HG03342 (cell line): ENCODE measurements around the gene FAF1.

Source experiments
- ATAC-seq: cut with Tn5 transposase; IDR thresholded peaks from one replicate; pipeline ENCODE4 v1.9.1; 2021; ENCODE audit warnings: mild to moderate bottlenecking, moderate library complexity; ENCODE audit not compliant: unreplicated experiment

The FAF1 gene

DNA sequence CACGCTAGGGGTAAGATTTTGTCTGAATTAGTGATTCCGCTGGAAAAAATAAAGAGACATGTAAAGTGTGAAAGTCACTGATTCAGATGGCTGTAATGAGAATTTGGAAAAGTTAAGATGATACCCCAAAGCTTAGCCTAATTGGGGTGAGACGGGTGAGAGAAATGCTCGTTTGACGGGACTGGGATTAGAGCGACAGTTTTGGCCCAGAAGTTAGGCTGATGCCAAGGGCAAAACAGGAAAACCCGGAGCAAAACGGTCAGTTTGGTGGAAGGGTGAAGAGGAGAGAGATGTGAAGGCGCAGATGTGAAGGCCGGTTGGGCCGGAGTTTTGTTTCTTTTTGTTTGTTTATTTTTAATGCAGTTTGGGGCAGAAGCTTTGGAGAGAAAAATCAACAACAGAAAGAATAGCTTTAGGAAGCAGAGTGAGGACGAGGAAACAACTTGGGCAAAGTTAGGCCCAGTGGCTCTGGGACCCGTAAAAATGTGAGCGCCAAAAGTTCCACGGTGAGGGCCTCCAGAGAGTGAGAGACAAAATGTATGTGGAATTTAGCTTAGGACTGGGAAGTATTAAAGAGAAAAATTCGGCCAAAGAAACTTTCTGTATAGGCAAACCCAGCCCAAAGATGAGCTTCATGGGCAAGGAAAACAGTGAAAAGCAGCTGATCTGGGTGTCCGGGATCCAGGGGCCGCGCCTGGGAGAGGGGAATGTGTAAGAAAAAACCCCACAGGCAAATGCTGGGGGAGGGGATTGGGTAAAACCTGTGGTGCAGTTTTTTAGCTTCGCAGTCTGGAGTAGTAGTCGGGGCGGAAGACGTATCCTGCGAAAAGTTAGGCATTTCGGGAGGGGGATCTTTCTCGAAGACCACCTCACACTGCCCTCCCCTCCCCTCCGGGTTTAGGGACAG is 538.0 kb downstream of the FAF1 start:
- no peak for ATAC-seq

DNA sequence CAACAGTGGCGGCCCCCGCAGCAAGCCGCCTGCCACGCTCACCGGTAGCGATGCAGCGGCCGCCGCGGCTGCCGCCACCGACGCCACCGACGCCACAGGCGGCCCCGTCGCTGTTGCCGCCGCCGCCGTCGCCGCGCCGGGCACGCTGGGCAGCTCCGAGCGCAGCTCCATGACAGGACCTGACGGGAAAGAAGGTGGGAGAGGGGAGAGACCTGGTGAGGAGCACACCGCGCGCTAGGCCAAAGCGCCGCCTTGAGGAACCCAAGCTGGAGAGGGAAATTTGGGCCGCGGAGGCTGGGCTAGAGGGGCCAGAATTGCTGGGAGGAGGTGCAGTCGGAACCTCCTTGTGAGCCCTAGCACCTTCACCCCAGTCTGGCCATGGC is 538.7 kb downstream of the FAF1 start:
- no peak for ATAC-seq

DNA sequence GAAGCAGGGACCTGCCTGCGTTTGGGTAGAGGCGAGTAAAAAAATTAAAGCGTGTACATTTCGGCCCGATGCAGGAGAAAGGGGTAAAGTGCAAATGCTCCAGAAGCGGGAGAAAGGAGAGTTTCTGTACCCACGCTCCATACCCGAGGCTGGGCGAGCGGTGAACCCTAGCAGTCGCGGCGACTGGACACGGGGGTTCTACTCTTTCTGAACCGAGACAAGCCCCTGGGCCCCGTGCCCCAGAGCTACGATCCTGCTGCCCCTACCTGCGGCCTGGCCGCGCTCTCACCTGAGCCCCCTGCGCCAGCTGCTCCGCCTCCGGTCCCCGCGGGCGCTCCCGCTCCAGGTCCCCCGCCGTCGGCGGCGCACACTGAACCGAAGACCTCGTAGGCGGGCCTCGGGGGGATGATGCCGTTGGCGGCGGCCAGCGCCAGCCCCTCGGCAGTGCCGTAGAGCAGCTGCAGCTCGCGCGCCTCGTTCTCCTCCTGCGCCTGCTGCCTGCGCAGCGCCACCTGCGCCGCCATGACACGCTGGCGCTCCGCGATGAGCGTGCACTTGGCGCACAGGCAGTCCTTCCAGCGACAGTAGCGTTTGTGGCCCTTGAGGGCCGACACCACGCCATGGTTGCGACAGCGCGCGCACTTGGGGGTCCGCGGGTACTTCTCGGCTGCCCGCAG is 539.2 kb downstream of the FAF1 start:
- no peak for ATAC-seq

DNA sequence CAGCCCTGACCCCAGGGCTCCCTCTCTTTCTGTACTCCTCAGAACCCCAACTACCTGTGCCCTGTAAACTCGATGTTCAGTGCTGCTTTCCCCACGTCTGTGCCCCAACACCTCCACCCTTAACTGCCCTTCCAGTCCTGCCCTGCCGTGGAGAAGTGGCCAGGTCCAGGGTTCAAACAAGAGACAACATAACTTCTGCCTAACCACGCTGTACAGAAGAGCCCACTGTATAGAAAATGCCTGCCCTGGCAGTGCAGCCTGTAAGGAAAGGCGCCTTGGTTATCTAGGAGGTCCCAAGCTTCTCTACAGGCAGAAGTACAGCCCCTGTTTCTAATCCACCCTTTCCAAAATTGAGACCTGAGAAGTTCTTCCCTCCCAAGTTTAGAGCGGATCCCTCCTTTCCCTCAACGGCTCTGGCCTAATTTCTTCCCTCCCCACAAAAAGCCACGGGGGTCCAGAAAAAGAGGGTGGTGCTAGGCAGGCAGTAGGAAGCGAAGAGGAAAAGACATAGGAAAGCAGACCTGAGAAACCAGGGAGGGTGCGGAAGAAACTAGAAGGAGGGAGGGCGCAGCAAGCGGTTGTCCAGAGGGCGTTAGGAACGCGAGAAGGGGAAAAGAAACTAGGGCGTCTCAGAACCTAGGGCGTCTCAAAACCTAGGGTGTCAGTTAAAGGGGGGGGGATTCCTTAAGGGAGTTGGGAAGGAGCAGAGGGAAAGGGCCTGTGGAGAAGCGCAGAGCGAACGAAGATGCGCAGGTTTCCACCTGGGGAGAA is 540.0 kb downstream of the FAF1 start:
- no peak for ATAC-seq

DNA sequence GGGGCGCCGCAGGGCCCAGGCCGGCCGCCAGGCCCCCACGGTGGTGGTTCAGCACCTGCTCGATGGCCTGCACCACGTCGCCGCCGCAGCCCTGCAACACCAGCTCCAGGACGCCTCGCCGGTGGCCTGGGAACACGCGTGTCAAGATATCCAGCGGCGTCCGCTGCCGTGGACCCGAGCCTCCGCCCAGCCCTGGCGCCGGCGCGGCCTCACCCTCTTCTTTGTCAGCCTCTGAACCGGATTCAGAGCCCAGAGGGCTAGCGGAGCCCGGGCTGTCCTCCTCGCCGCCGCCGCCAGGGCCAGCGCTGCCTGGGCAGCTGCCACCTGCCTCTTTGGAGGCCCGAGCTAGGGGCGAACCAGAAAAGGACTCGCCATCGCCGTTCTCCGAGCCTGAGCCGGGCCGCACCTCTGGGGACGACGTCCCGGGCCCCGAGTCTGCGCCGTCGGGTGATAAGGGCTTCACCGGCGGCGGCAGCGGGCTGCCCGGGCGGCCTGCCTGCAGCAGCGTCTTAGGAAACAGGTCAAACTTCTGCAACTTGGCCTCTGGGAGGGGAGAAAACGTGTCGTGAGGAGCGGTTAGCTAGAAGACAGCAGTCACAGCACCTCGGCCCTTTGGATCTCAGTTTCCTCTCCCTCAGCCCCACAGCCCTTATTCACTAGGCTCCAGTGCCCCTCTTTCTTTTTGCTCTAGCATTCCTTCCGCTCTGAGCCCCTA is 540.7 kb downstream of the FAF1 start:
- no peak for ATAC-seq

DNA sequence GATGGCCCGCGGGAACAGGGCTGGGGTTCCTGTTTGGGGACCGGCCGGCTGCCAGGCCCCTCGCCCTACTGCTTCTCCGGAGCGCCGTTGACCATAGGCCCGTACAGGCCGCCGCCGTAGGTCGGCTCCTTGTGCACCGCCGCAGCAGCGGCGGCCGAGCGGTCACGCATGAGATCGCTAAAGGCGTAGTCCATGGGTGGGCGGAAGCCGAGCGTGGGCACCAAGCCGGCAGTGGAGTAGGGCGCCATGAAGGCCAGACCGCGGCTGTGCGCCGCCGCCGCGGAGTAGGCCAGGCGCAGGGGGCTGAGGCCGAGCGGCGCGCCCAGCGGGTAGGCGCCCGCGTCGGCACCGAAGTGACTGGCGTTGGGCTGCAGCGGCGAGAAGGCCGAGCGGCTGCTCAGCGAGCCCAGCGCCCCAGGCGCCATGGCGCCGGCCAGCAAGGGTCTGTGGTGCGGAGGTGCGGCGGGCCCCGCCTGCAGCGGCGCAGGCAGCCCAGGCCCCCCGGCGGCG is 541.4 kb downstream of the FAF1 start:
- no peak for ATAC-seq

DNA sequence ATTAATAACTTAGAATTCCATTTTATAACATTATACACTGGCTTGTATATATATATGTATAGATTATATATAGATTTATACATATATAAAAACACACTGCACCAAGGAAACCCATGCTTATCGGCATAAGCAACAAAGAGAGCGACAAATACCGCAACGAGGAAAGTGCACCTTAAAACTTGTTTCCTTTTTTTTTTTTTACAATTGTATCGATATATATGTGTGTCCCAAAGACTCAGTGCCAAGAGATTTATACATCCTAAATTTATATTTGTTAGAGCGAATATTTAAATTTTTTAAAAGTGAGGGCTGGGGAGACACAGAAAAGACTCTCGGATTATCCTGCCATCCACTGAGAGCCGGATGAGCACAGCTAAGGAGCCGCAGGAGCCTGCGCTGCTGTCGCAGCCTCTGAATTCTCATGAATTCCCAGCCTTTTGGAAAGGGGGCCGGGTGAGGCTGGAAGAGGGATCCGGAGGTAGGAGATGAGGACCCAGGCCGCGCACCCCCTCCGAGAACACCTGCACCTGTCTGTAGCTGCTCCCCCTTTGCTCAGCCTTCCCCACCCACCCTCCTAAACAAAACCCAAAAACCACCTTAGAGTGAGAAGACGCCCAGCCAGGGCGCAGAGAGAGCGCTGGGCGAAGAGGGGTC is 542.0 kb downstream of the FAF1 start:
- no peak for ATAC-seq

DNA sequence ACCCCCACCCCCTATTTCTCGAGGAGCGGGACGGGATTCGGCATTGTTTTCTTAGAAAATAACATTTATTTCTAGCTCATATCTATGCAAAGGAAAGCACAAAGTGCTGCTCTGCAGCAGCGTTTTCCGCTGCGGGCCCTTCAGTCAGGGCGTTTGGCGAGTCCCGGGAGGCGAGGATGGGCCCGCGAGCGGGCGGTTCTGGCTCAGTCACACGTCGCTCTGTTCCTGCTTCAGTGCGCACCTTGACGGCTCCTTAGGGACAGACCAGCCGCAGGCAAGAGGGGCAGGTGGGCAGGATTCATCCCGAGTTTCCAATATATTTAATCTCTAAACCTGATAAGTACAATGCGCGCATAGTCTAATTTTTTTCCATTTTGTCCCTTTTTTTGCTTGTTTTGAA is 542.6 kb downstream of the FAF1 start:
- ATAC-seq = no peak

DNA sequence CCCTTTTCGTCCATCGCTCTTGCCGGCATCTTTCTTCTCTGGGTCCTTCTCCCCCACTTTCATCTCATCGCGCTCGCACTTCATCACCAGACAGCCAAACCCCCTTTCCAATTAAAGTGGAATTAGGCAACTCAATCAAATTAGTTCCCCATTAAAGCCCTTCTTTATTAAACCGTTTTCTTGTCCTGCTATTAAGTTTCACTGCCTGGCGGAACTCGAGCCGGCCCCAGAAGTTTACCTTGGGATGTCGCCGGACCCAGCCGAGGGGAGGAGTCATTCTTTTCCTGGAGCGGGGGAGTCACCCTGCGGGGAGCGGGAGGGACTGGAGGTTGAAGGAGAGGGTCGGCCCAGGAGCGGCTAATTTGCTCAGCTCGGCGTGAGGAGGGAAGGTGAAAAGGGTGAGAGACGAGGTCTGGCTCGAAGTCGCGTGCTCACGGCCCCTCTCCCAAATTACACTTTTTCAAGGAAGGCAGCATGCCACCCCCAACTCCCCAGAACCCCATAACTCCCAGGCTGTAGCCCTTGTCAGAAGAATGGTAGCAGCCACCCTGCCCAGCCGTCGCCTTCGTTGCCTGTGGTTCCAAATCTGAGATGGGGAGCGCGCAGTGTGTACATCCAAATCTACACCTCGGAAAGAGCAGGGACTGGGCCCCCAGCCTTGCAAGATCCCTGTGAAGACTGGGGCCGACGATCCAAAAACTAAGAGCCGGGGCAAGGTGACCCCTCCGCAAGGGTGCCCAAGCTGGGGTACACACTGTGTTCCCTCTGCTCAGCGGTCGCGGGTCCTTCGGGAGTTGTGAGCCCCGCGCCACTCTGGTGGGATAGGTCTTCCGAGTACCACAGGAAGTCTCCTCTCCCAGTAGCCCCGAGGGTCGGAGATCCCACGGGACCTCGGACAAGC is 543.3 kb downstream of the FAF1 start:
- ATAC-seq = no peak

DNA sequence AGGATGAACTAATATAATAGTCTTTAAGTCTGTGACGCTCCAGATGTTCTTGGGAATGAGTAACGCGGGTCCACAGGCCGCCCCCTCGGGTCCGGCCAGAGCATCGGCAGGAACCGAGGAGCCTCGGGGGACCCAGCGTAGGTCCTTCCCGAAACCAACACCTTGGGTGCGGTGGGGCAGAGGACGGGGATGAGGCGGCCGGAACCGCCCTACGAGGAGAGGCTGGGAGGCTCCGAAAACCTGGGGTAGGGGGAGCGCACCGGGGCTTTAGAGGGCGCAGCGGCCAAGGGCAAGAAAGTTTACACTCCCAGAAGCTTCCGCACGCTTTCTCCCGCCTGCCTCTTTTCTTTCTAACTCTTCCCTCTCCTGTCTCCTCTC is 543.9 kb downstream of the FAF1 start:
- ATAC-seq = no peak

DNA sequence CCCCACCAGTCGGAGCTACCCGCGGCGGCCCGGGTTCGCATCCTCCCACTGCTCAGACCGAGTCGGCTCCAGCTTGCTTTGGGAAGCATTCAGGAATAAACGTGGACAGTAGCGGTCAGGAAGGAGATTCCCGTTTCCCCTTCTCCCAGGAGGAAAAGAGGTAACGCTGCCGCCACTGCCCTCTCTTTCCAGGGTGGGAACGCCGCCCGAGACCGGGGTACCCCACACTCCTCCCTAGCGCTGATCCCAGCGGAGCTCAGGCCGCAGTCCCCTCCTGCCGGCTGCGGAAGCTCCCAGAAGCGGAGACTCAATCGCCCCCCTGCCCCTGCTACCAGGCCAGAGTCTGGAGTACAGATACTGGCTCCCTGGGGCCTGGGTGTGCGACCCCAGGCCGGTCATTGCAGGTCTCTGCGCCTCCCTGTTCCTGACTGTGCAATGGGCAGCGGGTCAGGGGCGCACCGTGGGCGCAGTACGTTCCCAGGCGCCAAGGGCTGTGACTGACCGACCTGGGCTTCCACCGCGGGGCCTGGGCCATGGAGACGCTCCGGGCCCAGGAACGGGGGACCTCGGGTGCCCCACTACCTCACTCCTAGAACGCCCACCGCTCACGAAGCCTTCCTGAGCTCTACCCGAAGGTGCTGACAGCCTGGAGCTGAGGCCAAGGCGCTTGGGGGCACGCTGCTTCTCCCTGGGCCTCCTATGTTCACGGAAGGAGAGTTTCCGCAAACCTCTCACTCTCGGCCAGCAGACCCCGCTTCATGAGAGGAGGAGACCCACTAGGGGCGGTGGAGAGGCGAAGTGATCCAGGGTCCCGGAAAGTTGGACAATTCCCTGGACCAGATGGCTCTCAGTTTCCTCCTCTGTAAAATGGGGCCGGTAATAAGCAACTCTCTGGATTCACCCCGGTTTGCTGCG is 544.6 kb downstream of the FAF1 start:
- ATAC-seq = no peak

DNA sequence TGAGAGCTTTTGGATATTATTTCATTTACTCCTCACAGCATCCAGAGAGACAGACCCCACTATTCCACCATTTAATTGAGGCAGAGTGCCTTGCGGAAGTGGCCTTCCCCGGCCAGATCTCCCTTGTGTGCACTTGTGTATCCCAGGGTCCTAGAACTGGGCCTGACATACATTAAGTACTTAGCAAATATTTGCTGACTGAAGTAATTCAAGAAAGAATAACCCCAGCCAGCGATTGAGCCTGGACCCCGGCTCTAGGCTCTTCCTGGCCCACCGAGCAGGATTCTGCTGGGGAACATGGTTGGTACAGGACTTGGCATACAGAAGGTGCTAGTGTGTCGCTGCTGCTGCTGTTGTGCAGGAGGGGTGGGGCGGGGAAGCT is 545.2 kb downstream of the FAF1 start:
- ATAC-seq = no peak

DNA sequence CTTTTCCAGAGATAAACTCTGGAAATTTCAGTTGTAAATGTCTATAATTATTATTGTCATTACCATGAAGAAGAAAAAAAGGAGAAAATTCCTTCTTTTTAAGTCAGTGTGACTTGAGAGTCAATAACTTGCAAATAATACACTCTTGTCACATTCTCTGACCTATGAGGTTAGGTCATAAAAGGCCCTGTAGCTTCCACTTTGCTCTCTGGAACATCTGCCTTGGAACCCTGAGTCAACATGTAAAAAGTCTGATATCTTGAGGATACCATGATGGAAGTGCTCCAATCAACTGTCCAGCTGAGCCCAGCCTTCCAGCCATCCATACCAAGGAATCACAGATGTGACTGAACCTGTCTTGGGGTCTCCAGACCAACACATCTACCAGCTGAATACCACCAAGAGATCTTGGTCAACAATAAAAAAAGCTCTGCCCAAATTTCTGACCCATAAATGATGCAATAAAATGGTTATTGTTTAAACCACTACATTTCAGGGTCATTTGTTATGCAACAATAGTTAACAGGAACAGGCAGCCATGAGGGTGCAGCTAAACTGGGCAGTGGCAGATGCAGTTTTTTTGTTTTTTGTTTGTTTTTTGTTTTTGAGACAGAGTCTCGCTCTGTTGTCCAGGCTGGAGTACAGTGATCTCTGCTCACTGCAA is 547.1 kb downstream of the FAF1 start:
- no peak for ATAC-seq

DNA sequence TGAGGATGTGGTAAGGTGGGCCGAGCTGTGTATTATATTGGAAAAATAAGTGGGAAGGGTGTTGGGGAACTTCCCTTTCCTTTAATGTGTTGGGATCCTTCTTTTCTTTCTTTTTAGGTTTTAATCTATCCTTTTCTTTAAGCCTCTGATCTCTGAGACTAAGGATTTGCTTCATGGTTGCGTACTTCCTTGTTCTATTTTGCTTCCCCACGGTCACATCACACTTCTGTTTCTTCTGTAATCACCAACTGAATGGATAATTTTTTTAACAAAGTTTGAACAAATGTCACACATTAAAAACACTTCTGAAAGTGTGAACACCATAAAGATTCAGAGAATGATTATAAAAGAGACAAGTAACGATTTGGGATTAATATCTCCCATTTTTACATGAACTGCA is 554.3 kb downstream of the FAF1 start:
- no peak for ATAC-seq

DNA sequence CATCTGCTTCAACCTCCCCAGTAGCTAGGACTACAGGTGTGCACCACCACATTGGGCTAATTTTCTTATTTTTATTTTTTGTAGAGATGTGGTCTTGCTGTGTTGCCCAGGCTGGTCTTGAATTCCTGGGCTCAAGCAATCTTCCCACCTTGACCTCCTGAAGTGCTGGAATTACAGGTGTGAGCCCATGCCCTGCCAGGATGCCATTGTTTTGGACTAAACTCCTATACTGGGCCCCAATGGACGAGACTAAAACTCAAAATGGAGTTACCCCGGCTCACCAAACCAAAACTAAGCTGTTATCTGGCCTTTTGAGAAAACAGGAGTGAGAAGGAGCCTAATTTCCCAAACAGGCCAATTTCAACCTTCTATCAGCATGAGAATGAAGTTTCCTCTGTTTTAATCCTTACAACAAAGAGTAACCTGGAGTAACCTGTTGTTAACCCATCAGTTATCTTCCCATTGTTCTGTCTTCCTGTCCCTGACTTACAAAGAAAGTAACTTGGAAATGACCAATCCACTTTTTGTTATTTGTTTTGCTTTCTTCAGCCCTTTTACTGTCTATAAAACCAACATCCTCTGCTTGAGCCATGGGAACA is 566.4 kb downstream of the FAF1 start:
- ATAC-seq = no peak
